OCI-LY7 (cell line): ENCODE data around the gene C4orf50. TPM values are rescaled to one million over a fixed set of nuclear protein-coding genes. Genes with fewer than 3 reads are reported as not detected.

ENCODE experiments used
- BruUV-seq: library from RNA; stranded (reverse); fragments of 400-500 nt; replicated peaks from 2 replicates; lab custom pipeline; 2021; lab: Mats Ljungman, UMichigan
- CTCF ChIA-PET: fragments of 300-600 bp; sonication (Branson Sonifier 250); formaldehyde crosslinking; loops from one replicate; lab custom pipeline; 2022; ENCODE audit warnings: antibody characterized with exemption; ENCODE audit not compliant: unreplicated experiment; lab: Charles Lee
- POLR2A ChIA-PET: fragments of 300-600 bp; sonication (Branson Sonifier 250); formaldehyde crosslinking; loops from one replicate; lab custom pipeline; 2022; ENCODE audit warnings: antibody characterized with exemption; lab: Charles Lee
- DNase-seq: peaks from one replicate; pipeline ENCODE4 v3.0.0-alpha.2; 2015; ENCODE audit warnings: low spot score
- H2AFZ ChIP-seq: fragments of 200-600 bp; sonication (generic), shearing (Covaris generic); 2 replicates; pipeline ENCODE4 v1.6.1; 2014; ENCODE audit warnings: mild to moderate bottlenecking, antibody characterized with exemption, low read length, moderate library complexity
- H3K27ac ChIP-seq: fragments of 200-600 bp; sonication (generic); 2 replicates; pipeline ENCODE4 v1.5.1; 2014; ENCODE audit warnings: mixed run types, low read depth, mild to moderate bottlenecking, moderate library complexity, low read length, inconsistent platforms; ENCODE audit not compliant: poor library complexity, severe bottlenecking
- H3K36me3 ChIP-seq: fragments of 200-600 bp; sonication (generic); 2 replicates; pipeline ENCODE4 v1.6.1; 2014; ENCODE audit warnings: mild to moderate bottlenecking, antibody characterized with exemption, low read length, moderate library complexity, mixed read lengths; ENCODE audit not compliant: insufficient read depth
- H3K4me1 ChIP-seq: fragments of 200-600 bp; sonication (generic); 2 replicates; pipeline ENCODE4 v1.5.1; 2014; ENCODE audit warnings: mild to moderate bottlenecking, low read length; ENCODE audit not compliant: insufficient read depth, poor library complexity, severe bottlenecking
- H3K4me2 ChIP-seq: fragments of 200-600 bp; sonication (generic); 2 replicates; pipeline ENCODE4 v1.6.1; 2014; ENCODE audit warnings: mild to moderate bottlenecking, low read length
- H3K4me3 ChIP-seq: fragments of 200-600 bp; sonication (generic); 2 replicates; pipeline ENCODE4 v1.5.1; 2014; ENCODE audit warnings: mild to moderate bottlenecking, low read depth, low read length; ENCODE audit not compliant: poor library complexity, severe bottlenecking
- H3K79me2 ChIP-seq: fragments of 200-600 bp; sonication (generic); 2 replicates; pipeline ENCODE4 v1.6.1; 2016; ENCODE audit warnings: low read depth, mild to moderate bottlenecking, low read length, moderate library complexity, mixed read lengths; ENCODE audit not compliant: insufficient read depth
- H3K9me2 ChIP-seq: fragments of 200-600 bp; sonication (generic); 2 replicates; pipeline ENCODE4 v1.6.1; 2016; ENCODE audit warnings: mild to moderate bottlenecking, low read length, mixed read lengths; ENCODE audit not compliant: insufficient read depth
- H3K9me3 ChIP-seq: fragments of 200-600 bp; sonication (generic); 2 replicates; pipeline ENCODE4 v1.6.1; 2014; ENCODE audit warnings: mild to moderate bottlenecking, mixed run types, low read length, mixed read lengths
- H4K20me1 ChIP-seq: fragments of 200-600 bp; sonication (generic); 2 replicates; pipeline ENCODE4 v1.6.1; 2014; ENCODE audit warnings: mild to moderate bottlenecking, antibody characterized with exemption, low read length, moderate library complexity, mixed read lengths; ENCODE audit not compliant: insufficient read depth
- CTCF ChIP-seq: fragments of 200-600 bp; sonication (generic); conservative IDR thresholded peaks from 2 replicates; pipeline ENCODE4 v1.5.1; 2014; ENCODE audit warnings: mild to moderate bottlenecking, antibody characterized with exemption, low read length, moderate library complexity, mixed read lengths
- EZH2phosphoT487 ChIP-seq: fragments of 200-600 bp; sonication (generic); IDR thresholded peaks from 2 replicates; pipeline ENCODE4 v1.6.1; 2018; ENCODE audit warnings: low read depth, borderline replicate concordance, mild to moderate bottlenecking, mixed run types, antibody characterized with exemption, low read length, moderate library complexity, mixed read lengths
- intact Hi-C: fragments of 100-400 bp; cut with micrococcal nuclease; formaldehyde crosslinking; loops from one replicate; pipeline ENCODE4 v1.10.0; 2022; ENCODE audit not compliant: unreplicated experiment
- total RNA-seq, 2 experiments: library from RNA; depleted of rRNA in 1 of 2; stranded (reverse); fragments of >200 nt in 1 of 2; shearing (Covaris generic) in 1 of 2; gene quantifications; 2 replicates each; pipeline ENCODE4 v1.2.3, GENCODE V29; 2014 to 2022

C4orf50 gene
- total RNA-seq, 2 experiments from 2014 or later: 0.06 TPM; not detected in 1

GRCh38 chr4:5996641-5997040 lies 21.6 kb downstream of the C4orf50 start:
- no peaks in the 10 kb centered on the region for H3K9me3 ChIP-seq
- no peaks in the 10 kb centered on the region for H3K79me2 ChIP-seq
- POLR2A ChIA-PET: no interaction called here
- no TSS peak for BruUV-seq
- no peak for TF ChIP-seq EZH2phosphoT487
- TF ChIP-seq CTCF: no peak
- CTCF ChIA-PET: no interaction called here
- no peak overlapping the region for H2AFZ ChIP-seq
- intact Hi-C loops: loop anchor here (5.0 kb wide), 1 partner anchor 331 kb away; no protein-coding TSS in a partner anchor
- H3K27ac ChIP-seq: no peak overlapping the region
- H4K20me1 ChIP-seq: no peaks in the 10 kb centered on the region
- H3K36me3 ChIP-seq: no peaks in the 10 kb centered on the region
- H3K4me3 ChIP-seq: no peak overlapping the region
- no peak for DNase-seq
- peaks cover 7% of the 10 kb centered on the region for H3K4me1 ChIP-seq
- H3K4me2 ChIP-seq: no peak overlapping the region
- H3K9me2 ChIP-seq: no peaks in the 10 kb centered on the region

- Histone ChIP-seq H3K4me3 (no peak overlapping the region), H3K27ac (no peak overlapping the region), H2AFZ (no peak overlapping the region), H3K9me3 (no peaks in the 10 kb centered on the region), H3K4me1 (peaks cover 7% of the 10 kb centered on the region), H3K4me2 (no peak overlapping the region), H3K9me2 (no peaks in the 10 kb centered on the region), H3K79me2 (no peaks in the 10 kb centered on the region), H4K20me1 (no peaks in the 10 kb centered on the region), H3K36me3 (no peaks in the 10 kb centered on the region)
- TF ChIP-seq CTCF: no peak
- TF ChIP-seq EZH2phosphoT487: no peak
- intact Hi-C loops: loop anchor here (5.0 kb wide), 1 partner anchor 331 kb away; no protein-coding TSS in a partner anchor
- no peak for DNase-seq
- CTCF ChIA-PET: no interaction called here
- POLR2A ChIA-PET: no interaction called here
- no TSS peak for BruUV-seq
Observed at GRCh38 chr4:5995901-5996623, 22.2 kb downstream of the C4orf50 start.
